HUES64 (cell line): ENCODE results near the gene PSME1.
A peak's percentile ranks its signal among the peaks of the same experiment; 100 is the strongest.
"Not testable (repeated sequence)": the region's sequence is repeated elsewhere in the genome, so short reads cannot be mapped to it uniquely, and the experiment has no call there.

ENCODE experiments used
- H3K27ac ChIP-seq: 2 replicates; pipeline ENCODE4 v1.7.0; 2013; ENCODE audit warnings: low read depth, low read length, inconsistent platforms
- H3K27me3 ChIP-seq: 2 replicates; pipeline ENCODE4 v1.6.1; 2013; ENCODE audit warnings: mild to moderate bottlenecking, low read length; ENCODE audit not compliant: insufficient read depth
- H3K36me3 ChIP-seq: 2 replicates; pipeline ENCODE4 v1.6.1; 2013; ENCODE audit warnings: mild to moderate bottlenecking, low read length; ENCODE audit not compliant: insufficient read depth
- H3K4me1 ChIP-seq: 2 replicates; pipeline ENCODE4 v1.6.1; 2013; ENCODE audit warnings: mild to moderate bottlenecking, low read length, moderate library complexity; ENCODE audit not compliant: insufficient read depth
- H3K4me3 ChIP-seq: 2 replicates; pipeline ENCODE4 v1.5.1; 2013; ENCODE audit warnings: mild to moderate bottlenecking, low read length, moderate library complexity
- H3K9ac ChIP-seq: 2 replicates; pipeline ENCODE4 v1.6.1; 2013; ENCODE audit warnings: mild to moderate bottlenecking, low read depth, low read length
- H3K9me3 ChIP-seq: 2 replicates; pipeline ENCODE4 v1.6.1; 2013; ENCODE audit warnings: low read depth, low read length; ENCODE audit not compliant: insufficient read depth
- WGBS: fragments of 150-250, 120-280 bp; methylation state at CpG from one replicate; pipeline ENCODE4 v1.1.7; 2013; ENCODE audit warnings: missing lambda C conversion rate; 5-methylcytosine and 5-hydroxymethylcytosine counted together

The PSME1 gene

GRCh38 chr14:24095271-24096068, 40.5 kb upstream of the PSME1 start:
- Histone ChIP-seq H3K9ac (peak overlapping the region; percentile 89), H3K36me3 (peaks cover 28% of the 10 kb centered on the region), H3K4me1 (peaks cover 14% of the 10 kb centered on the region), H3K9me3 (no peaks in the 10 kb centered on the region), H3K27me3 (peaks cover 6% of the 10 kb centered on the region), H3K4me3 (peak overlapping the region; percentile 80), H3K27ac (no peak overlapping the region)
- WGBS: 47% methylated on average over 12 of the region's 12 CpGs

- peaks cover 35% of the 10 kb centered on the region for H3K36me3 ChIP-seq
- H3K4me3 ChIP-seq: no peak overlapping the region
- peaks cover 14% of the 10 kb centered on the region for H3K4me1 ChIP-seq
- H3K27ac ChIP-seq: no peak overlapping the region
- no peak overlapping the region for H3K9ac ChIP-seq
- WGBS: 93% methylated on average over 8 of the region's 8 CpGs
- peaks cover 6% of the 10 kb centered on the region for H3K27me3 ChIP-seq
- no peaks in the 10 kb centered on the region for H3K9me3 ChIP-seq
Observed at GRCh38 chr14:24096545-24097181, 39.3 kb upstream of the PSME1 start.

GRCh38 chr14:24098229-24098926, 37.6 kb upstream of the PSME1 start:
- Histone ChIP-seq H3K27me3 (no peaks in the 10 kb centered on the region), H3K9me3 (no peaks in the 10 kb centered on the region), H3K4me3 (no peak overlapping the region), H3K36me3 (peaks cover 44% of the 10 kb centered on the region), H3K4me1 (peaks cover 13% of the 10 kb centered on the region), H3K27ac (no peak overlapping the region), H3K9ac (no peak overlapping the region)
- WGBS: 95% methylated on average over 16 of the region's 16 CpGs

- Histone ChIP-seq H3K27ac (no peak overlapping the region), H3K27me3 (no peaks in the 10 kb centered on the region), H3K4me1 (0 out of 2 replicates have a peak, but pooled peaks cover 9% of the 10 kb centered on the region), H3K9me3 (no peaks in the 10 kb centered on the region), H3K4me3 (no peak overlapping the region), H3K9ac (no peak overlapping the region), H3K36me3 (peaks cover 51% of the 10 kb centered on the region)
- 92% methylated on average over 17 of the region's 17 CpGs for WGBS
Observed at GRCh38 chr14:24098927-24099813, 36.8 kb upstream of the PSME1 start.

GRCh38 chr14:24100197-24100981, 35.6 kb upstream of the PSME1 start:
- H3K27ac ChIP-seq: no peak overlapping the region
- H3K36me3 ChIP-seq: peaks cover 51% of the 10 kb centered on the region
- 0 out of 2 replicates have a peak, but pooled peaks cover 4% of the 10 kb centered on the region for H3K4me1 ChIP-seq
- no peak overlapping the region for H3K9ac ChIP-seq
- H3K4me3 ChIP-seq: no peak overlapping the region
- H3K27me3 ChIP-seq: no peaks in the 10 kb centered on the region
- WGBS: 90% methylated on average over 4 of the region's 4 CpGs
- H3K9me3 ChIP-seq: peaks cover 5% of the 10 kb centered on the region; the same call in 1 of the 2 replicates

GRCh38 chr14:24100982-24101494, 35.0 kb upstream of the PSME1 start:
- peaks cover 5% of the 10 kb centered on the region; the same call in 1 of the 2 replicates for H3K9me3 ChIP-seq
- no peaks in the 10 kb centered on the region for H3K27me3 ChIP-seq
- no peaks in the 10 kb centered on the region for H3K4me1 ChIP-seq
- WGBS: 100% methylated on average over 1 of the region's 3 CpGs
- no peak overlapping the region for H3K9ac ChIP-seq
- H3K36me3 ChIP-seq: peaks cover 51% of the 10 kb centered on the region
- no peak overlapping the region for H3K4me3 ChIP-seq
- H3K27ac ChIP-seq: no peak overlapping the region

- Histone ChIP-seq H3K27me3 (no peaks in the 10 kb centered on the region), H3K4me3 (no peak overlapping the region), H3K4me1 (no peaks in the 10 kb centered on the region), H3K9ac (no peak overlapping the region), H3K27ac (no peak overlapping the region), H3K9me3 (peaks cover 5% of the 10 kb centered on the region; the same call in 1 of the 2 replicates), H3K36me3 (peaks cover 51% of the 10 kb centered on the region)
- WGBS: 93% methylated on average over 7 of the region's 7 CpGs
Observed at GRCh38 chr14:24102357-24103048, 33.5 kb upstream of the PSME1 start.

GRCh38 chr14:24103451-24103850, 32.5 kb upstream of the PSME1 start:
- Histone ChIP-seq H3K9me3 (peaks cover 5% of the 10 kb centered on the region; the same call in 1 of the 2 replicates), H3K9ac (no peak overlapping the region), H3K4me3 (no peak overlapping the region), H3K4me1 (no peaks in the 10 kb centered on the region), H3K36me3 (peaks cover 44% of the 10 kb centered on the region), H3K27me3 (no peaks in the 10 kb centered on the region), H3K27ac (no peak overlapping the region)
- WGBS: 96% methylated on average over 13 of the region's 13 CpGs

GRCh38 chr14:24105609-24106239, 30.3 kb upstream of the PSME1 start:
- H3K27ac ChIP-seq, H3K9ac ChIP-seq, H3K27me3 ChIP-seq, H3K4me1 ChIP-seq, H3K9me3 ChIP-seq, H3K4me3 ChIP-seq: not testable (repeated sequence)
- H3K36me3 ChIP-seq: peaks cover 21% of the 10 kb centered on the region
- WGBS: 91% methylated on average over 8 of the region's 8 CpGs
